GM19395 (cell line): ENCODE measurements around the gene SLCO2A1.

Source experiments
- ATAC-seq: cut with Tn5 transposase; IDR thresholded peaks from one replicate; pipeline ENCODE4 v1.9.1; 2021; ENCODE audit warnings: mild to moderate bottlenecking, moderate library complexity; ENCODE audit not compliant: unreplicated experiment

SLCO2A1 gene

DNA sequence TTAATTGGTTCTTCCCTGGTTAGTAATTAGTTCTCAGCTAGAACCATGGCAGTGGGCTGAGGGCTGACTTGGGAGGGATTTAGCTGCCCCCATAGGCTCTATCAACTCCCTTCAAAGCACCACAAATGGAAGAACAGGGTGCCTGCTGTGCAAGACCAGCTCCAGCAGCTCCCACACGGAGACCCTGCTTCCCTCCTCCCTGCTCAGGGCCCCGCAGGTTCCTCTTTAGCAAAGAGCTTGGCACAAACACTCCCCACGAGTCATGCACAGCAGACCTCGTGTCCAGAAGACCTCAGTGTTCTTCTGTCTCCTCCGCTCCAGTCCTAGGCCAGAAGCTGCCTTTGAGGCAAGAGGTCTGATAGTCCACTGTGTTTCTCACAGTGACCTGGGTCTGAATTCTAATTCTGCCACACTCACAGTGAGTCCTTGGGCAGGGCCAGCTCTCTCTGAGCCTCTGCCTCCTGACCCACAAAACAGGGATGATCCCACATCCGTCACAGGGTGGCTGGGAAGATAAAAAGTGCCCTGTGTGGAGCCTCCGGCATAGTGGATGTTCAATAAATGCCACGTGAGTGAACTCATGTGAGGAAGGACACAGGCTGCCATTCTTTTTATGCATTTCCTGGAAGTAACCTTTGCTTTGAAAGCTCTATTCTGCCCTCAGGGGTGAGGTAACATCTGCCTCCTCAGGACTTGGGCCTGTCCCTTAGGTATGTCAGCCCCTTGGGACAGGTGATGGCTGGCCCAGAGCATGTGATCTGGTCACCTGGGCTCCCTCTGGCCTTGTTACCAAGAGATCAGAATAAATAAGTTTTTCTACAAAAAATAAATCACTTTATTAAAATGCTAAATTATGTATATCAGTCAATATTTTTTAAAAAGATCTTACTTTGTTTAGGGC is 141.7 kb downstream of the SLCO2A1 start:
- no peak for ATAC-seq

DNA sequence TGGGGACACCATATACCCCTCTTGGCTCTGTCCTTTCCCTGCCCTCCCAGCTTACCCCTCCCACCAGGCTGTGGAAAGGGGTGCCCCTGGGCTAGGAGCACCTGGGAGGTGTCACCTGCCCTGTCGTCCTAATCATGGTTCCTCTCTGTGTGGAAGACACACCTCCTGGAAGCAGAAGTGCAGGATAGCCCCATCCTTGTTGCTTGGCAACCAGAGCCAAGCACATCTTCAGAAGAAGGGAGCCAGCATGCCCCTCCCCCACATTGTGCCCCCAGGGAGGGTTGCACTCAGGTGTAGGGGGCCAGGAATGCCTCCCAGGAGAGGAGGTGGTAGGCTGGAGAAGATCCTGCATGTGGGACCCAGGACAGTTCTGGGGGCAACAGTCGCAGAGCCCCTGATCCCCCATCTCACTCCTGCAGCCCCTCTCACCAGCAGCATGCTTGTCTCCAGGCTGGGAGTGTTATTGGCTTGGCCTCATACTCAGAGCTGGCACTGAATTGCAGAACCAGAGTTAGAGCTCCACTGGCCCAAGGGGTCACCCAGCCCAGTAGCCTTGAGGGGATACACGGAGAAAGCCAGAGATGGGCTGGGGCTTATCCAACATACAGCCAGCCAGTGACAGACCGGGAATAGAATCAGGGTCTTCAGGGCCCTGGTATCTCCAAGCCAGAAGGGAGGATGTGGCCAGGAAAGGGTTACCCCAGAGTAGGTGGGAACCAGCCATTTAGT is 142.5 kb downstream of the SLCO2A1 start:
- no peak for ATAC-seq

DNA sequence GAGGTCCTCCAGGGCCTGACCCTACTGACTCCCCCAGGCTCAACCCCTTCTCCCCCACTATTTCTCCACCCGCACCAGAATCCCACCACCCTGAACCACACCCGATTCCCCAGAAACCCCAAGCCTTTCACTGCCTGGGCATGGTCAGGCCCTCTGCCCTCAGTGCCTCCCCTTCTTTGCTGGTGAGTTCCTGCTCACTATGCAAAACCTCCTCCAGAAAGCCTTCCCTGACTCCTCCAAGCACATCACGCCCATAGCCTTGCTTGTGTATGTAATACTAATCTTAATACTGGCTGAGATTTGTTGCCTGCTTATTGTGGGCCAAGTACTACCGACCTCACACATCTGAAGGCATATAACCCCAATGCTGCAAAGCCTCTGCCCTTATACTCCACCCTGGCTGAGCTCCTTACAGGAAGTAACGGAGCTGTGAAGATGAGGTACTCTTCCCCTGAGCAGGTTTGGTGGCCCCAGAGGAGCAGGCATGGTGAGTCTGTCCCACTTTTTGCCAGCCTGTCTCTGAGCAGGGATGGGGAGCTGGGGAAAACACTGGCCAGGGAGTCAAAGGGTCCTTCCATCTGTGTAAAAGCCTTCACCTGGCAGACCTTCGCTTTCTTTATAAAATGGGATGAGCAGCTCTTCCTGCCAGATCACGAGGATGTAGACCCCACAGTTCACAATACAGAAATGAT is 143.5 kb downstream of the SLCO2A1 start:
- ATAC-seq, result no peak

DNA sequence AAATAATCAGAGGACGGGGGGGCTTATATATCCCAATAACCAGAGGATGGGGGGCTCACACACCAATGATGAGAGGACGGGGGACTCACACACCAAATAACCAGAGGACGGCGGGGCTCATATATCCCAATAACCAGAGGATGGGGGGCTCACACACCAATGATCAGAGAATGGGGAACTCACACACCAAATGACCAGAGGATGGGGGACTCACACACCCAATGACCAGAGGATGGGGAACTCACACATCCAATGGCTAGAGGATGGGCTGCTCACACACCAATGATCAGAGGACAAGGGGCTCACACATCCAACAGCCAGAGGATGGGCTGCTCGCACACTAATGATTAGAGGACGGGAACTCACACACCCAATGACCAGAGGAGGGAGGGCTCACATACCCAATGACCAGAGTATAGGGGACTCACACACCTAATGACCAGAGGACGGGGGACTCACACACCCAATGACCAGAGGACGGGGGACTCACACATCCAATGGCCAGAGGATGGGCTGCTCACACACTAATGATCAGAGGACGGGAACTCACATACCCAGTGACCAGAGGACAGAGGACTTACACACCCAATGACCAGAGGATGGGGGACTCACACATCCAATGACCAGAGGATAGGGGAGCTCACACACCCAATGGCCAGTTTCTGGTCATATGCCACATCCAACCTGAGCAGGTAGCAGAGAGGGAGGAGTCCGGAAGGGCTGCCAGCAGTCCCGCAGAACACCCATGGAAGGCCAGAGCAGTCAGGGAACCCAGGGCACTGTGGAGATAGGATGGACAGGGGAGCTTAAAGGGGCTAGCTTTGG is 144.6 kb downstream of the SLCO2A1 start:
- ATAC-seq, result no peak

DNA sequence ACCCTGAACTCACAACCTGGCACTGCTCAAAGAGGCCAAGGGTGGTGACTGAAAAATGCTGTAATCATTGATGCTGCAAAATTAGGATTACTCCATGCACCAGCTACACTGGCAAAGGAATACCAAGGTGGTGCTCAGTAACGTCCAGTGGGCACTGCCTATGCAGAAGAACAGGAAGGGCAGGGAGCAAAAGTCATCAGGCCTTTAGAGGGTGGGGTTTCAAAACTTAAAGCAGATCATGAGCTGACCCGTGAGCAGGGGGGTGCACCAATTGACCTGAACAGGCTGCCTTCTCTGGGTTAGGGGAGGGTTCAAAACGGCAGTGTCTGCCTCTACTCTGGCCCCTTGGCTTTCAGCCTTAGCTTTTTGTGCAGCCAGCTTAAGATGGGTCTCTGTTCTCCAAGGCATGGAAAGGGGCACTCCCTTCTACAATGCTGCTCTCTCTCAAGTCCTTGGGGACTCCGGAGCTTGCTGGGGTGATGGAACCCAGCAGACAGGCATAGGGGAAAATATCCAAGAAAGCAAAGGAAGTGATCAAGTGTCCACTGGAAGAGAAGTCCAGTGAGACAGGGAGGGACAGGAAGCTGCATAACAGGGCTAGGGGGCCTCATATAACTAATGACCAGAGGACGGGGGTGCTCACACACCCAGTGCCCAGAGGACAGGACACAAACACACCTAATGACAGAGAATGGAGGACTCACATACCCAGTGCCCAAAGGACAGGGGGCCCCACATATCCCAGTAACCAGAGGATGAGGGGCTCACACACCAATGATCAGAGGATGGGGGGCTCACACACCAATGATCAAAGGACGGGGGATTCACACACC is 145.5 kb downstream of the SLCO2A1 start:
- no peak for ATAC-seq

DNA sequence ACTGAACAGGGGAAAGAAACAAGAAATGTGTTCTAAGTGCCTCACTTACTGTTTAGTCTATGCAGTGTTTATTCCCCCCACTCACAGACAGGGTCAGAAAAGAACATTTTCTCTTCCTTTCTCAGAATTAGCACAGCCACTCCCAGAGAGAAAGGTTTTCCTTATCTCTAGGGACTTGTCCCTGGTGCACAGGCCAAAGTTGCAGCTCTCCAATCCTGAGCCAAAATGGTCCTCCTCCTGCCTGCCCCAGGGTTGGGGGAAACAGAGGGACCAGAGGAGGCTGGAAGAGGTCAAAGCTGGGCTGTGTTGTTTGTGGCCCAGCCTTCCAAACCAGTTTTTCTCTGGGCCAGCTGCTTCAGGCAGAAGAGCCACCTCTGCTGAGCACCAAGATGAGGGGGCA is 146.1 kb downstream of the SLCO2A1 start:
- no peak for ATAC-seq

DNA sequence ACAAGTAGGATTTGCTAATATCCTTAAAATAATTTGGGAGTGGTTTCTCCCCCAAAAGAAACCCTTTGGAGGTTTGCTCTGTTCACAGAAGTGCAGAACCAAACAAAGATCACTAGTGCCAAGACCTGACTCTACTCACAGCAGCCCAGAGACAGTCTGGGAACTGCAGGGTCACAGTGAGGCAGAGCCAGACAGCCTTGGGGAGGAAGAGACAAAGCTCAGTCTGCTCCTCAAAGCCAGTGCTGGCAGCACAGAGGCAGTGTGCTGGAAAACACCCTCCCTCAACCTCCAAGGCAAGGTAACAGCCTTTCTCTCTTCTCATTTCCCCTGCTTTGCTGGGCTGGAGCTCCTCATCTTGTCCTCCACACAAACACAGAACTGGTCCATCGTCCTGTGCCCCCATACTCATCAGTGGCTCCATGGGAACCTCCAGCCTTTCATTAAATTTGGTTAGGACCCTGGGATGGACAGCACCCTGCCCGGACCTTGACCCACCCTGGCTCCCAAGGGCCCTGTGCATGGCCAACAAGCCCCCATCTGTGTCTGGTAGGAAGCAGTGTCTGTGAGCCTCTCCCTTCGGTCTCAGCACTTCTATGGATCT is 146.6 kb downstream of the SLCO2A1 start:
- no peak for ATAC-seq

DNA sequence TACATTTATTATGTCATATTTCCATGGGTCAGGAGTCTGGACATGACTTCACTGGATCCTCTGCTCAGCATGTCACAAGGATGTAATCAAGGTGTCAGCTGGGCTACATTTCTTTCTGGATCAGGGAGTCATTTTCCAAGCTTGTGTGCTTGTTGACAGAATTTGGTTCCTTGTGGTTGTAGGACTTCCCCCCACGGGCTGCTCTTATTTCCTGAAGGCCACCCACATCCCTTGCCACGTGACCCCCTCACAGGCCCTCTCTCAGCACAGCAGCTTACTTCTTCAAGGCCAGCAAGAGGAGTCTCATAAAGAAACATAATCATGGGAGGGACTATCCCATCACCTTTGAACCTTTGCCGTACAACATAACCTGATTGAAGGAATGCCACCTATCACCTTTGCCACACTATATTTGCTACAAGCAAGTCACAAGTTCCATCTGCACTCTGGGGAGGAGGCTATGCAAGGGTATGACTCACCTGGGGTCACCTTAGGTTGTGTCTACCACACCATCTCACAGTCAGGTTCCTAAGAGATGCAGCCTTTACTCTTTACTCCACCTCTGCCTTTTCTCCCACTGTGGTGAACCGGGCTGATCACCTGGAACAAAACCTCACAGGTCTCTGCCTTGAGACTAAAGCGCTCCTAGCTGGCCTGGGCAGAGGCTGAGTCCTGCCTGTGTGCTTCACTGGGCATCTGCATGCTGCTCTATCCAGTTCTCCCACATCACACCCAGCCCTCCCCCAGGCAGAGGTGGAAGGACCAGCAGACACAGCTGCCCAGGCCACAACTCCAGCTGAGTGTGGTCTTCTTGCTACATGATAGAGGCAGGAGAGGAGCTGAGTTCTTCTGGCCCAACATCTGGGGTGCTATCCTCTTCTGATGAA is 147.5 kb downstream of the SLCO2A1 start:
- ATAC-seq, result no peak

DNA sequence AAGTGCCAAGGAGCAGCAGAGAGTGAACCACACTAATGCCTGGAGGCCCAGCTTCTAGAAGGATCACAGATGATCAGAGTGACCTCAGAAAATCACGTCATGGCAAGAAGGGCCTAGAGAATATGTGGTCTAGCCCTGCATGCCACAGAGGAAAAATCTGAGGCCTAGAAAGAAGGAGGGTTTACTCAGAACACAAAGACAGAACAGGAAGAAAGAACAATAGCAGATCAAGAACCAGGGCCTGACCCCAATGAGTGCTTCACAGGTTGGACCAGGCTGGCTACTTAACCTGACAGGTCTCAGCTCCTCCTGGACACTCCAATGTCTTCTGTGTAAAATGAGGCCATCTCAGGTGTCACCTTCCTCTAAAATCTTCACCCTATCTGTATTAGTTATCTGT is 148.2 kb downstream of the SLCO2A1 start:
- no peak for ATAC-seq

DNA sequence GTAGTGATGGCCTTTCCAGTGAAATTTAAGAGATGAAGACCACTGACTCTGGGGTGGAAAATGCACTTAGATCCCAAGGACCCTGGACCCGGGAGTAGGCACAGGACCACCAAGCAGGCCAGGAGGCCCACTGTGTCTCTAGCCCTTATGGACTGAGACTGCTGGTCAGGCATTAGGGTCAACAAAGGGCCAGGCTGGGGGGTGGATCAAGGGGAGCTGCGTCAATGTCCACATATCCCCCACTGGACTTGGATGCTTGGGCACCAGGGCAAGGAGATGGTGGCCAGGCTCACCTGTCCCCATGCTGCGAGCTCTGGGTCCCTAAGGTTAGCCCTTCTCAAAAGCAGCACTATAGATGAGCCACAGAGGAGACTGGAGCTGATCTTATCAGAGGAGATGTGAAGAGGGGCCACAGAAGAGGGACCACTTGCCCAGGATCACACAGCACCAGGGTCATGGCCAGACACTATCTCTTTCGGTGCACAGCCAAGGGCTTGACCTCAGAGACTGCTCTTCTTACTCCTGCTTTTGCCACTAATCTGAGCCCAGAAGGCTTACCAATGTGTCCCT is 148.8 kb downstream of the SLCO2A1 start:
- no peak for ATAC-seq

DNA sequence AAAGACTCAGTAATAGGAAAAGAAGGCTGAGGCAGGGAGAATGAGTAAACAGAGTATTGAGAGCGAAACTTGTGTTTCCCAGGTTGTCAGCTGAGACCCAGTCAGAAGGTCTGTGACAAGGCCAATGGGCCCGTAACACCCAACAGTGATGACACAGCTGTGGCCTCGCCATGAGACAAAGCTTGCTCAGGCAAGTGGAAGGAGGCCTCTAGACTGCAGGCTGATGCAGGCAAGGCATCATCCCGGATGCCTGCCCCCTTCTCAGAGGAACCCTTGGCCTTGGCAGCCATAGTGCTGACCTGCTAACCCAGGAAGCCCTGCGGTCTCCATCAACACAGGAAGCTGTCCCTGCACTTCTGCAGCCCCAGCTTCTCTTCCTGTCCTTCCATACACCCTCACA is 149.4 kb downstream of the SLCO2A1 start:
- ATAC-seq, result no peak

DNA sequence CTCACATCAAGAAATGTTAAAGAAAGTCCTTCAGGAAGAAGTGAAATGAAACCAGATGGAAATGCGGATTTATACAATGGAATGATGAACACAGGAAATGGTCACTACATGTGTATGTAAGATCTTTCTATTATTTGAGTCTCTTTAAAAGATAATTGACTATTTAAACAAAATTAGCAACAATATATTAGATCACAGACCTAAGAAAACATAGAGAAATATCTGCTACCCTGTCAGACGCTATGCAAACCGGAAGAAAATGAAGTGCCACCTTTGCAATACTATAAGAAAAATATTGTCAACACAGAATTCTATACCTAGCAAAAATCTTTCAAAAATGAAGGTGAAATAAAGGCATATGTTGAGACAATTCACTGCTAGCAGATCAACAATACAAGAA is 151.2 kb downstream of the SLCO2A1 start:
- no peak for ATAC-seq
